ENCODE measurements around the gene WWTR1.

- no peak for TF ChIP-seq CTCF (IDR thresholded peaks at IDR 0.05)
- TF ChIP-seq POLR2A (IDR thresholded peaks at IDR 0.05): no peak
Measured at GRCh38 chr3:149548669-149549065, 109.2 kb downstream of the WWTR1 start.

Measured in testis (tissue), 2 donors.